Left hindlimb (tissue), 1 donor: ENCODE results near the gene CLIC6.
"Not testable (repeated sequence)": the region's sequence is repeated elsewhere in the genome, so short reads cannot be mapped to it uniquely, and the experiment has no call there.

Source experiments
- DNase-seq: peaks from one replicate; pipeline ENCODE4 v3.0.0-alpha.2; 2018

The CLIC6 gene

DNA sequence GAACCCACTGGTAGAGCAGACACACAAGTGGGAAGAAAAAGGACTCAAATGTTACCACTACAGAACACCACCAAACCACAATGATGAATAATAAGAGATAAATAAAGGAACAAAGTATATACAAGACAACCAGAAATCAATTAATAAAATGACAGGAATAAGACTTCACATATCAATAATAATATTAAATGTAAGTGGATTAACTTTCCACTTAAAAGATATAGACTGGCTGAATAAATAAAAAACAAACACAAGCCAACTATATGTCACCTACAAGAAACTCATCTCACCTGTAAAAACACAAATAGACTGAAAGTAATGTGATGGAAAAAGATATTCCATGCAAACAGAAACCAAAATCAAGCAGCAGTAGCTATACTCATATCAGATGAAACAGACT lies 6.9 kb upstream of the CLIC6 start:
- no peak for DNase-seq

DNA sequence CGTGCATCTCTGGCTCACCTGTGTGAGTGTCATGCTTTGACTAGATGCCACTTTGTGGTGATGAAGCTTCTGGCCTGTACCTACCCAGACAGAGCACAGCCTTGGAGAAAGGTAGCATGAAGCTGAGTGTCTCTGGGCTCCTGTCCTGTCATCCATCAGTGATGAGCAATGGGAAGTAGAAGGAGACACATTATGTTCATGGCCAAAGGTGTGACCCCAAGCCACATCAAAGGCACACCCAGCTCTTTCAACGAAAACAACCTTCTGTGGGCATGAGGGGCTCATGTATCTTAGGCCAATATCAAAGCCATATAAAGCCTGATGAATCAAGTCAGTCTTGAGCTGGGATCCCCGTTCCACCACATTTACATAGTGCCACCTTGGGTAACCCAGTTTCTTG lies 1.0 kb upstream of the CLIC6 start:
- DNase-seq: no peak

DNA sequence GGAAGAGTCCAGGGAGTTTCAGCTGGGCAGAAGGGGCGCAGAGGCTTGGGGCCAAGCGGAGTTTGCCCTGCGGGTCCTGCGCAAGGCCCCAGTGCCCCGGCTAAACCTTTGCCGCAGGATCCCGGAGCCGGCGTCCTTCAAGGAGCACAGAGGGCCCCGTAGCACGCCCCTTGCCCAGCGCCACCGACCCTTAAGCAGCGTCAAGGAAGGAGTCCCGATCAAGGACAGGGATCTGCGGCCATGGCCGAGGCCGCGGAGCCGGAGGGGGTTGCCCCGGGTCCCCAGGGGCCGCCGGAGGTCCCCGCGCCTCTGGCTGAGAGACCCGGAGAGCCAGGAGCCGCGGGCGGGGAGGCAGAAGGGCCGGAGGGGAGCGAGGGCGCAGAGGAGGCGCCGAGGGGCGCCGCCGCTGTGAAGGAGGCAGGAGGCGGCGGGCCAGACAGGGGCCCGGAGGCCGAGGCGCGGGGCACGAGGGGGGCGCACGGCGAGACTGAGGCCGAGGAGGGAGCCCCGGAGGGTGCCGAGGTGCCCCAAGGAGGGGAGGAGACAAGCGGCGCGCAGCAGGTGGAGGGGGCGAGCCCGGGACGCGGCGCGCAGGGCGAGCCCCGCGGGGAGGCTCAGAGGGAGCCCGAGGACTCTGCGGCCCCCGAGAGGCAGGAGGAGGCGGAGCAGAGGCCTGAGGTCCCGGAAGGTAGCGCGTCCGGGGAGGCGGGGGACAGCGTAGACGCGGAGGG lies 520 bp downstream of the CLIC6 start:
- no peak for DNase-seq

DNA sequence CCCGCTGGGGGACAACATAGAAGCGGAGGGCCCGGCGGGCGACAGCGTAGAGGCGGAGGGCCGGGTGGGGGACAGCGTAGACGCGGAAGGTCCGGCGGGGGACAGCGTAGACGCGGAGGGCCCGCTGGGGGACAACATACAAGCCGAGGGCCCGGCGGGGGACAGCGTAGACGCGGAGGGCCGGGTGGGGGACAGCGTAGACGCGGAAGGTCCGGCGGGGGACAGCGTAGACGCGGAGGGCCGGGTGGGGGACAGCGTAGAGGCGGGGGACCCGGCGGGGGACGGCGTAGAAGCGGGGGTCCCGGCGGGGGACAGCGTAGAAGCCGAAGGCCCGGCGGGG lies 1.1 kb downstream of the CLIC6 start:
- not testable (repeated sequence) for DNase-seq

DNA sequence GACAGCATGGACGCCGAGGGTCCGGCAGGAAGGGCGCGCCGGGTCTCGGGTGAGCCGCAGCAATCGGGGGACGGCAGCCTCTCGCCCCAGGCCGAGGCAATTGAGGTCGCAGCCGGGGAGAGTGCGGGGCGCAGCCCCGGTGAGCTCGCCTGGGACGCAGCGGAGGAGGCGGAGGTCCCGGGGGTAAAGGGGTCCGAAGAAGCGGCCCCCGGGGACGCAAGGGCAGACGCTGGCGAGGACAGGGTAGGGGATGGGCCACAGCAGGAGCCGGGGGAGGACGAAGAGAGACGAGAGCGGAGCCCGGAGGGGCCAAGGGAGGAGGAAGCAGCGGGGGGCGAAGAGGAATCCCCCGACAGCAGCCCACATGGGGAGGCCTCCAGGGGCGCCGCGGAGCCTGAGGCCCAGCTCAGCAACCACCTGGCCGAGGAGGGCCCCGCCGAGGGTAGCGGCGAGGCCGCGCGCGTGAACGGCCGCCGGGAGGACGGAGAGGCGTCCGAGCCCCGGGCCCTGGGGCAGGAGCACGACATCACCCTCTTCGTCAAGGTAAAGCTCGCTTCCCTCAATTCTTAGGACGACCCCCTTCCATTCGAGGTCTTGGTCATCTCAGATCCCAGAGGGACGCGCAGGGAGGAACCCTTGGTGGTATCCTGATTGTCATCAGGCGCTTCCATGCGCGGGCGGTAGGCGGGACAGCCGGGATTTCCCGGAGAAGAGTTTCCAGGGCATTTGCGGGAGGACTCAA lies 1.6 kb downstream of the CLIC6 start:
- no peak for DNase-seq

DNA sequence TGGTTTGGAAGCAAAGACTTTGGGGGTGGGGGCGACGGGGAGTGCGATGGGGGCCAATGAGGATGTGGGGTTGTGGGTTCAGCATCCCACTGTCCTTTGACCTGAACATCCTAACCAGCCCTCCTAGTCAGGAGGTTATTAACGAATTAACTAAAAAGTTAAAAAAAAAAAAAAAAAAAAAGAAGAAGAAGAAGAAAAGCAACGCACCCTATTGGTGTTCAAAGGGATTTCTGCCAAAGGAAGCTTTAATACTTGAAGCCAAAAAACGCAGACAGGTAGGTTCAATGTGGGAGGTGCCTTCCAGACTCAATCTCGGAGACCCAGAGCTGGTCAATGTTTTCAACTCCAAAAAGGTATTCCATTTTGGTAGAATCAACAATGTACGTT lies 2.2 kb downstream of the CLIC6 start:
- DNase-seq: no peak

DNA sequence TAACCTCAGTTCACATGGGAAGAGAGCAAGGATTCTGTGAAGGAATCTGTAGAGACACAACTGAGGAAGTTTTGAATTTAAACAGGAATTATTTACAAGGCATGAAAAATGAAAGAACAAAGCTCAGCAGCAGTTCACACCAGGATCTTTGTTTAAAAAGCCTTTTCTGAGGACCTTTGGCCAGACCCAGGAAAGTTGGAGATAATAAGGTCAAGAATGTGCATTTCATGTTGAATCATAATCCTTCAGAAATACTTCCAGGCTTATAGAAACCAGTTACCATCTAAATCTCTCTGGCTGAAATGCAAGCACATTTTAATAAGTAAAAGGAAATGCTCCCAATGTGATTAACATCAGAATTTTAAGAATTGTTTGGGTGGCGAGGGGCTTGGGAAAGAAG lies 2.7 kb downstream of the CLIC6 start:
- DNase-seq: no peak

DNA sequence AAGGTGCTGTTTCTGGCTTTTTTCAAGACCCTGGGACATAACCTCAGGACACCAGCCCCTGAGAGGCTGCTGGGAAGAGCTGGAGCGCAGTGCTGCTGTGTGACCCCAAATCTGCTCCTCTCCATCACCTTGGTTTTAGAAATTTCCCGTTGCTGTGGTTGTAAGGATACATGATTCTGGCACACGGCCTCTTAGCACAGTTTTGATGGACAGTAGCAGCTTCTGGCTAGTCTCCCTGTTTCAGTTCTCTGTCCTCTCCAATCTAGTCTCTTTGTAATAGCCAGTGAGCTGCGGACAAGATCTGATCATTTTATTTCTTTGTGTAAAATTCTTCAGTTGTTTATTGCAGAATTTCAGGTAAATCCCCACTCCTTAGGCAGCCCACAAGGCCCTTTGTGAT lies 3.1 kb downstream of the CLIC6 start:
- no peak for DNase-seq

DNA sequence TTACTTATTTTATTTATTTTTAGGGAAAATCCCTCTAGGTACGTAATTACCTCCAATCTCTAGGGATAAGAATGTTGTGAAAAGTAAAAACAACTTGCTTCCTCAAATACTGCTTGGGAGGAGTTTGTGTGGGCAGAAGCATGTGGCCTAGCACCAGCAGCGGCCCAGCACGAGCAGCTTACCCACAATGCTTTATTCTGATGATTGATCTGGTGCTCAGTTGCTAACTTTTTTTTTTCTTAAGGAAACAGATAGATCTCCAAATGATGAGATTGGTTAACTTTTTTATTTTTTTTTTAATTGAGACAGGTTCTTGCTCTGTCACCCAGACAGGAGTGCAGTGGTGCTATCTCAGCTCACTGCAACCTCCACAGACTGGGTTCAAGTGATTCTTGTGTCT lies 4.2 kb downstream of the CLIC6 start:
- DNase-seq: no peak

DNA sequence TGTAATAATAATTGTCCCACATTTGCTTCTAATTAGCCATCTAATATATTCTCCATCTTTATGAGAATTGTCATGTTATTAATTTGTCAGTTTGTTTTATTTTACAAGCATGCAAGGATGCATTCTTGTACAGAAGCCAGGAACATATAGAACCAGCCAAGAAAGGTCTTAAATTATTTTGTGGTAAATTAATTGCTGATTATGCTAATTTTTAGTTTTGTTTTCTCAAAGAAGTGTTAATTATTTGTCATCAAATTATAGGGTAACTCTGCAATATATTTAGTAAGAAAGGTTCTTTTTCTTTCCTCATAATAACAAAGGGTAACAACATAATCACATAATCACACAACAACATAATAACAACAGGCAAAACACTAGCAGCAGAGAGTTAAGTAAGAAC lies 5.7 kb downstream of the CLIC6 start:
- no peak for DNase-seq

DNA sequence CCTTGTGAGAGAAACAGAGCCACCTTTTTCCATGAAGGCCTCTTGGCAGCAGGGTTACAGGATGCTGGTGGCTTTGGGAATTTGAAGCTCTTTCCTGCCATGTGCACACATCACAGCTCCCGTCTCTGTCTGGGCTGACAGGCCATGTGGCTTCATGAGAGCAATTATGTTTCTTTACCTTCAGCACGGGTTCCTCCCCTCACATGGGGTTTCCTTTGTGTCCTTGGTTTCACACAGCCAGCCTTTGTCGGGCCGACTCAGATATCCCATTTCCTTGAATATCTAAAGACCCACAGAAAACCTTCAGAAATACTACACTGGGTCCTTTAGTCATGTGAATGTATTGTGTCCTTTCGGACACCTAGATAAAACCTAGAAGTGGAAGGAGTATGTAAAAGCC lies 7.1 kb downstream of the CLIC6 start:
- DNase-seq: no peak

DNA sequence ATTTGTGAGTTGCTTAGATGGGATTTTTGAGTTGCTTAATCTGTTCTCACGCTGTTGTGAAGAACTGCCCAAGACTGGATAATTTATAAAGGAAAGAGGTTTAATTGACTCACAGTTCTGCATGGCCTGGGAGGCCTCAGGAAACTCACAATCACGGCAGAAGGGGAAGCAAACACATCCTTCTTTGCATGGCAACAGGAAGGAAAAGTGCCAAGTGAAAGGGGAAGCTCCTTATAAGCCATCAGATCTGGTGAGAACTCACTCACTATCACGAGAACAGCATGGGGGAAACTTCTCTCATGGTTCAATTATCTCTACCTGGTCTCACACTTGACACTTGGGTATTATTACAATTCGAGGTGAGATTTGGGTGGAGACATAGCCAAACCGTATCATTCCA lies 10.3 kb downstream of the CLIC6 start:
- DNase-seq: no peak

DNA sequence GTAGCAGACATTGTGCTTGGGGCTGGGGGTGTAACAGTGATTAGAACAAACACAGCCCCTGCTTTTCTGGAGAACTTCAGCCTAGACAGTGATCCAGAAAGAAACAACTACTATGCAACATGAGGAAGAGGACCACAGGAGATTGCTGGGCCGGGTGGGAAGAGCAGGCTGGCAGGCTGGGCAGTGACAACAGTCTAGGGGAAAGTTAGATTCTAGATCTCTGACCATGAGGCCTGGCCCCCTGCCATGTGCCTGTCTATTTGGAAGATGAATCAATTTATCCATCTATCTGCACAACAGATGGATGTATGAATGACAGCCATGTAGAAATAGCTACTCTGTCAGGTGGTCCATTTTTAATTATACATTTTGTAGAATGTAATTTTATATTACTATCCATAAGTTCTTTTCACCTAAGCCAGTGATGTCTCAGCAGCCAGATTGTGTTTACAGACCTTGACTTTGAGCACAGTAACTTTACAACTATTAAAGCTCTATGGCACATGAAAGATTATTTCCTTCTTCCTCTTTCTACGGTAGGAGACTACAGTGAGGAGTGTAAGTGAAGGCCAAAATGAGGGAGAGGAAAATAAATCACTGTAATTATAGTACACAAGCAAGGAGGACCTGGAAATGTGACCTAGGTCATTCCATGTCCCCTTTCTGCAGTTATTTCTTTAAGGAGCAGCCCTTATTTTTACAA lies 15.5 kb downstream of the CLIC6 start:
- no peak for DNase-seq

DNA sequence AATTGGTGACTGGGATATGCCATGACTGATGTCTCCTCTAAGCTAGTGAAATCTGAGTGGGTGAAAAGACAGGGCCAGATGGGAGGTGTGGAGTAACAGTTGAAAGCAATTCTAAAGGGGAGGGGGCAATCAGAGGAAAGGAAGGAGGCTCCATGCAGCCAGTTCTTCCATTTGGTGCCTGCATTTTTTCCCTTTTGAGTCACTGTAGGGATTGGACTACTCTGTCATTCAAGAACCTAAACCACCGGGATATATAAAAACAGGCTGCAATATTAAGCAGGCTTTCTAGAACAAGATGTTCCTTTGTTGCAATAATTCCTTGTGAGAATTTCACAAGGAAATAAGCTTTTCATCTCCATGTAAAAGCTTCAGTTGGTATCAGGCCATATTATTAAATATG lies 18.3 kb downstream of the CLIC6 start:
- DNase-seq: no peak

DNA sequence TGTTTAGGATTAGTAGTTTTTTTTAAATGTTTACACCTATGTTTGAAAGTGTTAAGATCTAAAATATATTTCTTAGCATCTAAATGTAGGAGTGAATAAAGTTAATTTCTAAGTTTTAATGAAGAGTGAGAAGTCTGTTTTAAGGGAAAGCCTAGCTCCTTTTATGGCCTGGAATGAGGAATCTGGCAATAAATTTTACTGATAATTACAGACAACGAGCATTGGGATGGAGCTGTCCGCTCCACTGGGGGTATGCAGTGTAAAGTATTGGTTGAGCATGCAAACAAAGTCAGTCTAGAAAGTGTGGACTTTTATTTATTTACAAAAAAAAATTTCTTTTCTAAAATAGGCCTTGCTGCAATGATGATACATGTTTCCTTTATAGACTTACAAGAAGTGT lies 19.0 kb downstream of the CLIC6 start:
- no peak for DNase-seq

DNA sequence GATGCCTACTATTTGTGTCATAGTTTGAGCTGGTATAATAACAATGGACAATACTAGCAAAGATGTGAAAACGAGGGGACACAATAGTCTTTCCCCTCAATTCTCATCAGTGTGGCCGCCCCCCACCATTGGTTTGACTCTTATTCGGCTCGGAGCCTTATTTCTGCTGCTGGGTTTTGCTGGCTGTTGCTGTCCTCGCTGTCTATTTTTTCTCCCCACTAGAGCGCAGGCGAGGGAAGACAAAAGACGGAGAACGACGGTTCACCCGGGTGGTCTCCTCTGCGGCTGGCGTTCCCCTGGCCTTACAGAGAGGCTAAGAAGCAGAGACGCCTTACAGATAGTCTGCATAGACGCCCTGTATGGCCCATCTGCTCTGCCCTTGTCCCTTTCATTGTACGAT lies 19.4 kb downstream of the CLIC6 start:
- no peak for DNase-seq

DNA sequence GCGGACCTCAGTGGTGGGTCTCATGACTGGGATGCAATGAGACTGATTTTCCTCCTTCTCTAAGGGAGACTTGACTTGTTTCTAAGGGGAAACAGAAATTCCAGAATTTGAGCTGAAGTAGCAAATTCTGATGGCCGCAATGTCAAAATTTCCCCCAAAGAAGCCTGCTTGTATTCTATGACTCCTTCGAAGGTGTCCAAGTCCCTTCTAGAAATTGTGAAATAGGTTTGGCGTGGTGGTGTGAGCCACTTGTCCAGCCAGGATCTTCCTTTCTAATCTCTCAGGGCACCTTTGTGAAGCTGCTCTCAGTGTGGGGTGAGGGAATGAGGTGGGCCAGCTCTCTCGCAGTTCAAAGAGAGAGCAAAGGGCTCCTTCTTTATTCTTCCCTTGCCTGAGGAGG lies 19.9 kb downstream of the CLIC6 start:
- DNase-seq: no peak

DNA sequence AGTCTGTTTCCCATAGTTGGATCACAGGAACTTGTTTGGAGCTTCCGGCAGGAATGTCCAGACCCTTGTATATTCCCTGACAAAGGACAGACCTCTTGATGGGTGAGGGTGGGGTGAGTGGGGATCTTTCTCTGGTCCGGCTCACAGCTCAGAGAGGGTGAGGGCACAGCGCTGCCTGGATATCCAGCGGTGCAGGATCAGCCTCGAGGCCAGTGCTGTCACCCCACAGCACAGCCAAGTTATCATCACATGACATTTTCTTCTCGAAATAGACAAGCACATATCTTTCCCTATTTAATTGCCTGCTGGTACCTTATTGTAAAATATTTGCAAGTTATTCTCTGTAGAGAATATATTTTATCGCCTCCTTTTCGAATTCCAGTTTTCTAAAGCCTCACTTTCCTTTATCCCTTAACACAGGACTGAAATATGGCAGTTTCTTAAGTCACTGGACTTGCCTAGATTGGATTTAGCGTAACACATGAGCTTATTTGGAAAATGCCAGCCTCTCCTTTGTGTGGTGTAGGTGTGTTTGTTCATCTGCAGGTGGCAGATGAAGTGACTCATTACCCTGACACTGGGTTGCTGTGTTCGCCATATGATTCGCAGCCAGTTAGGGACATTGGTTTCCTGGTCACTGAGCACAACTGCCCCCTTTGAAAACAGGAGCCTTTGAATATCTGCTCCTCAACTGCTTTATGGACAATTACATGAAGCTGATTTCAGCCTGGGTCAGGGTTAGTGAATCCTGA lies 21.4 kb downstream of the CLIC6 start:
- DNase-seq: no peak

DNA sequence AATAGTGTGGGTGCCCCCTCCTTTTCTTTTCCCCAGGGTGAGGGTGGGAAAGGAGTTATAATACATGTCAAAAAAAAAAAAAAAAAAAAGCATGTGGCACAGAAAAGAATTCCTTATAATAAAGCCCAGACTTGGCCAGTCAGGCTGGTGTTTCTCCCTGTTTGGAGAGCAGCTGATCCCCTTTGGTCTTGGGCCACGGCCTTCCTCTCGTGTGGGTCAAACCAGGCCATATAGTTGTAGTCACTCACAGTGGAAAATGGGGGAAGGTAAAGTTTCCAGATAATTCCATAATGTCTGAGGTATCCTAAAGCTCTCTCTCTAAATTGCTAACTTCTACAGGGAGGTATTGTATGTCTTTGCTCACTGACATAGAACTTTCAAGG lies 22.0 kb downstream of the CLIC6 start:
- DNase-seq: no peak

DNA sequence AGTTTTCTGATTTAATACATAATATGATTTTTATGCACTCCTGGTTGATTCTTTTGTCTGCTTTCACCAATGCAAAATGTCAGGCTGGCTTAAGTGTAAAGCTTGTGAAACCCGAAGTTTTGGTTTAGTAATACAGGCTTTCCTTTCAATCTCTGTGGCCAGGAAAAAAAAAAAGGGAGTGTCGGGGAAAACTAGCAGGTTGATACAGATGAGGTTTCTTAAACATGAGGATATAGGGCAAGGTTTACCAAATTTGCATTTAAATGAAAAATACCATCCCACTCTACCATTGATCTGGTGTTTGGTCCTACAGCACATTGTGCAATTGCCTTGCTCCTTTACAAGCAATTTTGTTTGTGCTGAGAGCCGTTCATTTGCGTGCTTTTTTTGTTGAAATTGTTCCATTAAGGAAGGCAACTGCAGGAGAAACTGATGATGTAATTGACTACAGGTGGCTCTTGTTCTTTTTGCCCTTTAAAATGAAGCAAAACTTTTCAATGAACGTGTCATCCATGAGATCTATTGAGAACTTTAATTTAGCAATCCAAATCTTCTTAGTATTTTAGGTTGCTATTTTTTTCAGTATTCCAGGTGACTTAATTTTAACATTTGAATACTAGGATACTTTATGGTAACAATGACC lies 22.7 kb downstream of the CLIC6 start:
- no peak for DNase-seq

DNA sequence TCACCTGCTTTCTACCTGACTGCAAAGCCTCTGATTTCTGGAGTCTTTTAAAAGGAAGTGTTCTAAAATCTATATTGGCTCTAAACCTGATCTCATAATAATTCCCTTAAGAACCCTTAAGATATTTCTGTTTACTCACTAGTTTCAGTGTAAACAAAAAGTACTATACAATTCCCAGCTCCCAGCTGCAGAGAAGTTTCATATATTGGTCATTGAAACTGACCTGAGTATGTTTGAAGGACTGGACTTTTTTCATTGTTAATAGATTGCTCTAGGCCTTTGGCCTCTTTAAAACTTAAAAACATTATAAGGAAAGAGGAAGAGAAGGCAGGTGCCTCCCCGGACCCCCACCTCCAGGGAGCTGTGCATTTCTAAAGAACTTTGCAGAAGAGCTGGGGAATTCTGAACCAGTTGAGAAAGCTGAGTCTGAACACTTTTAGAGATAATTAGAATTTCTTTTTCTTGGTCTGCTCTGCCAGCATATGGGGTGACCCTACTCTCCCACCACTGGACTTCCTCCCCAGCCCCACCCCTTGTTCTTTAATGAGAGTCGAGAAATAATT lies 23.7 kb downstream of the CLIC6 start:
- no peak for DNase-seq

DNA sequence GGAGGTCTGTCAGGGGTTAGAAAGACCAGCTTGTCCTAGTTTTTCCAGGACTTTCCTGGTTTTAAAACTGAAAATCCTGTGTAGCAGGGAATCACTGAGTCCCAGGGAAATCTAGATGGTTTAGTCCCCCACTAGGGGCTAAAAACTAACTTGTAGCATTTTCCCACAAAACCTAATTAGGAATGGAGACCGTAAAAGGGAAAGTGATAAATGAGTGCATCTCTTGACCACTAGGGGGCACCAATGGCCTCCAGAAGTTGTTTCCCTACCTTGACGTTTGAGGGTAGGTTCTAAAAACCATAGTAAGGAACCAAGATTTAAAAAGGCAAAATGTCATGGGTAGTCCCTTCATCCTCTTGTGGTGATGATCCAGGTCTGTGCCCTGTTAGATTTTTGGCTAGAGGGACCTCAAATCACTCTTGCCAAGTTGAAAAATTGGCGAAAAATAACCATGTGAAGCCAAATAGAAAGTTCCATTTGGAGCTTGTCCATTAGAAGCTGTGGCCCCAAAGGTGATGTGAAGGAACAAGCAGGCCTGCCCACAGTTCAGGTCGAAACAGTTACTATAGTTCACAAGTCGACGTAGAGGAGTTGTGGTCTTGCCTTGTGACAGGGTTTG lies 24.5 kb downstream of the CLIC6 start:
- no peak for DNase-seq
